ENCODE measurements around the gene RPL37A. TPM values are rescaled to one million over a fixed set of nuclear protein-coding genes. Genes with fewer than 3 reads are reported as not detected.

Gene RPL37A
- total and polyA plus RNA-seq, 12 donors: 673 to 4,521 (median 2,299) TPM

DNA sequence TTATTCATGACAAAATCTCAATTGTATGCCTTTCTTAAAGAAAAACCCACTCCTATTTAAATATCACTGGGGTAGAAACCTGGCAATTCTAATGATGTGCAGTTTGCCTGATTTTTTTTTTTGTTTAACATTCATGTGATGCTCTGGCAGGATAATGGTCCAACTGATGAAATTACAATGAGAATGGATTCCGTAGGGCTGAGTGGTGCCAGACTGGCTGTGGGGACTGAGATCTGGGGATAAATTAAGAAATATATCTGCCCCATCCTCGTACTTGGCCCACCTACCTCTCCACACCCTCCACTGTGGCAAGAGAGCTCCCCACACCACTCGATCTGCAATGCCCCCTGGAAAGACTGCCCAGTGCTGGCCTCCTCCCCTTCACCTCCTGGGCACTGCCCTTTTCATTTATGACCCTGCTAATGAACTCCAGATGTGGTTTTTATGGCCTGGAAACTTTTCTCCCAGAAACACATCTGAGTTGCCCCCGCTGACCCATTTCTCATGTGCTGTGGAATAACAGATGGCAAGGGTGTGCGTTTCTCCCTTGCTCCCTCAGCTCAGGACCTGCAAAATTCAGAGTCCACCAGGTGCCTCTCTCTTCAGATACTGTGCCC is 33.0 kb upstream of the RPL37A start:
- 84 to 92% (median 89%) methylated on average over 5 of the region's 5 CpGs for WGBS, 4 donors
- intact Hi-C loops (cut with DNase I): no loop called here
- DNase-seq: no peak
- H3K4me3 ChIP-seq: no peak overlapping the region
- TF ChIP-seq CTCF (IDR thresholded peaks at IDR 0.05): no peak
- no peak for TF ChIP-seq POLR2A (IDR thresholded peaks at IDR 0.05)
- H3K27me3 ChIP-seq: no peaks in the 10 kb centered on the region
- H3K27ac ChIP-seq: no peak overlapping the region
- H3K4me1 ChIP-seq (replicated peaks in 1 of 2): no peaks in the 10 kb centered on the region
- no peaks in the 10 kb centered on the region for H3K9me3 ChIP-seq (replicated peaks in 1 of 3)
- peaks cover 0 to 10% of the 10 kb centered on the region in 2 donors for H3K36me3 ChIP-seq (replicated peaks in 1 of 2)

DNA sequence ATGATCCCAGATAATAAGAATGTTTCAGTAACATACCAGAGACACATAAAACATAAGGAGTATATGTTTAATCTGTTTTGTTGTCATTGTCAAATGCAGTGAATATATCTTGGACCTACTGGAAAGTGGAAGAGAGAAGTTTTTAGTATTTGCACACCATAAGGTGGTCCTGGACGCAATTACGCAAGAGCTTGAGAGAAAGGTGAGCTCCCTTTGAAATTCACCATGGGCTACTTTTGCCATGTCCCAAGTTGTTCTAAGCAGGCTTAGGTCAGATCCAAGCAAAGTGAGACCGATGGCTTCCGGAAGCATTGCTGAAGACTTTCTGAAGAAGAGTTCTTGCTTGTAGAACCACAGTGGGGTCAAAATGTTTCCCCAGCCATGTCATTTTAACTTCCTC is 30.8 kb upstream of the RPL37A start:
- Histone ChIP-seq H3K36me3 (replicated peaks in 1 of 2) (peaks cover 0 to 22% of the 10 kb centered on the region in 2 donors), H3K4me1 (replicated peaks in 1 of 2) (no peaks in the 10 kb centered on the region), H3K27ac (no peak overlapping the region), H3K9me3 (replicated peaks in 1 of 3) (no peaks in the 10 kb centered on the region), H3K4me3 (no peak overlapping the region), H3K27me3 (no peaks in the 10 kb centered on the region)
- intact Hi-C loops (cut with DNase I): no loop called here
- no peak for TF ChIP-seq POLR2A (IDR thresholded peaks at IDR 0.05)
- TF ChIP-seq CTCF (IDR thresholded peaks at IDR 0.05): no peak
- no peak for DNase-seq
- WGBS, 4 donors: 91 to 97% (median 93%) methylated on average over 4 of the region's 4 CpGs

- H3K36me3 ChIP-seq (replicated peaks in 1 of 2): peaks cover 0 to 16% of the 10 kb centered on the region in 2 donors
- no peak overlapping the region for H3K4me3 ChIP-seq
- no peaks in the 10 kb centered on the region for H3K9me3 ChIP-seq (replicated peaks in 1 of 3)
- no peaks in the 10 kb centered on the region for H3K27me3 ChIP-seq
- intact Hi-C loops (cut with DNase I): no loop called here
- H3K27ac ChIP-seq: no peak overlapping the region
- no peaks in the 10 kb centered on the region for H3K4me1 ChIP-seq (replicated peaks in 1 of 2)
- DNase-seq: no peak
- TF ChIP-seq CTCF (IDR thresholded peaks at IDR 0.05) (no peak), POLR2A (IDR thresholded peaks at IDR 0.05) (no peak)
Measured at GRCh38 chr2:216469661-216470060, 29.0 kb upstream of the RPL37A start.

GRCh38 chr2:216473187-216473586 is 25.5 kb upstream of the RPL37A start:
- no peak overlapping the region for H3K27ac ChIP-seq
- H3K4me1 ChIP-seq (replicated peaks in 1 of 2): no peaks in the 10 kb centered on the region
- H3K36me3 ChIP-seq (replicated peaks in 1 of 2): peaks cover 0 to 21% of the 10 kb centered on the region in 2 donors
- intact Hi-C loops (cut with DNase I): no loop called here
- 83 to 100% (median 95%) methylated on average over 3 of the region's 3 CpGs for WGBS, 4 donors
- no peak for TF ChIP-seq POLR2A (IDR thresholded peaks at IDR 0.05)
- DNase-seq: no peak
- no peak overlapping the region for H3K4me3 ChIP-seq
- H3K27me3 ChIP-seq: no peaks in the 10 kb centered on the region
- no peaks in the 10 kb centered on the region for H3K9me3 ChIP-seq (replicated peaks in 1 of 3)

All from adrenal gland (tissue), 12 donors.